GM18858 (cell line): ENCODE results near the gene ZFP92.

Experiments used
- ATAC-seq: cut with Tn5 transposase; IDR thresholded peaks from one replicate; pipeline ENCODE4 v1.9.1; 2021; ENCODE audit not compliant: unreplicated experiment

The ZFP92 gene

GRCh38 chrX:153434801-153435200 lies 23.5 kb downstream of the ZFP92 start:
- ATAC-seq = no peak

- no peak for ATAC-seq
These were observed 24.6 kb downstream of the ZFP92 start for GRCh38 chrX:153435845-153436244.

GRCh38 chrX:153438532-153438931 lies 27.3 kb downstream of the ZFP92 start:
- no peak for ATAC-seq

- no peak for ATAC-seq
These were observed 28.7 kb downstream of the ZFP92 start for GRCh38 chrX:153439977-153440376.

- no peak for ATAC-seq
These were observed 29.4 kb downstream of the ZFP92 start for GRCh38 chrX:153440556-153441135.

- ATAC-seq = no peak
These were observed 30.0 kb downstream of the ZFP92 start for GRCh38 chrX:153441296-153441695.

GRCh38 chrX:153441981-153442380 lies 30.7 kb downstream of the ZFP92 start:
- no peak for ATAC-seq

GRCh38 chrX:153442463-153442862 lies 31.2 kb downstream of the ZFP92 start:
- ATAC-seq = no peak

- ATAC-seq = no peak
These were observed 32.4 kb downstream of the ZFP92 start for GRCh38 chrX:153443476-153444332.

GRCh38 chrX:153444333-153445011 lies 33.2 kb downstream of the ZFP92 start:
- no peak for ATAC-seq

- ATAC-seq = no peak
These were observed 34.0 kb downstream of the ZFP92 start for GRCh38 chrX:153445106-153445855.

GRCh38 chrX:153445856-153446635 lies 34.8 kb downstream of the ZFP92 start, which contains the start of gene TREX2:
Gene TREX2 (minus strand): TSS chrX:153446056. CDS start chrX:153445430, 626 bp downstream.
- no peak for ATAC-seq

GRCh38 chrX:153446636-153446936 lies 35.3 kb downstream of the ZFP92 start:
- ATAC-seq = no peak

GRCh38 chrX:153446950-153447580 lies 35.8 kb downstream of the ZFP92 start:
- ATAC-seq = no peak

- ATAC-seq = no peak
These were observed 36.3 kb downstream of the ZFP92 start for GRCh38 chrX:153447581-153447960.

GRCh38 chrX:153448556-153449367 lies 37.5 kb downstream of the ZFP92 start:
- ATAC-seq = no peak

GRCh38 chrX:153449368-153450113 lies 38.3 kb downstream of the ZFP92 start:
- ATAC-seq = no peak

GRCh38 chrX:153450114-153450948 lies 39.1 kb downstream of the ZFP92 start:
- ATAC-seq = no peak
